Smooth muscle cell (in vitro differentiated cells): ENCODE data around the gene NXPH1. TPM values are rescaled to one million over a fixed set of nuclear protein-coding genes. Genes with fewer than 3 reads are reported as not detected.
A peak's percentile ranks its signal among the peaks of the same experiment; 100 is the strongest.

Experiments
- DNase-seq: peaks from one replicate; lab custom pipeline; 2025; ENCODE audit not compliant: unreplicated experiment; lab: John Stamatoyannopoulos, UW
- H2AFZ ChIP-seq: fragments of 200-600 bp; sonication (generic); 2 replicates; pipeline ENCODE4 v1.6.0; 2016; ENCODE audit warnings: antibody characterized with exemption, low read depth, mild to moderate bottlenecking
- H3F3A ChIP-seq: fragments of 200-600 bp; sonication (generic); 2 replicates; pipeline ENCODE4 v1.6.0; 2017; ENCODE audit warnings: antibody characterized with exemption, low read depth
- H3K27ac ChIP-seq: fragments of 200-600 bp; sonication (generic); 2 replicates; pipeline ENCODE4 v1.5.1; 2016; ENCODE audit warnings: low read depth, mild to moderate bottlenecking
- H3K27me3 ChIP-seq: fragments of 200-600 bp; sonication (generic); 2 replicates; pipeline ENCODE4 v1.6.1; 2016; ENCODE audit warnings: low read depth, mild to moderate bottlenecking
- H3K36me3 ChIP-seq: fragments of 200-600 bp; sonication (generic); 2 replicates; pipeline ENCODE4 v1.5.1; 2016; ENCODE audit warnings: low read depth
- H3K4me1 ChIP-seq: fragments of 200-600 bp; sonication (generic); 2 replicates; pipeline ENCODE4 v1.5.1; 2016; ENCODE audit warnings: low read depth
- H3K4me2 ChIP-seq: fragments of 200-600 bp; sonication (generic); 2 replicates; pipeline ENCODE4 v1.6.0; 2016; ENCODE audit warnings: mild to moderate bottlenecking
- H3K4me3 ChIP-seq: fragments of 200-600 bp; sonication (generic); 2 replicates; pipeline ENCODE4 v1.5.1; 2016; ENCODE audit warnings: mild to moderate bottlenecking
- H3K79me2 ChIP-seq: fragments of 200-600 bp; sonication (generic); 2 replicates; pipeline ENCODE4 v1.6.0; 2016; ENCODE audit warnings: low read depth, mild to moderate bottlenecking
- H3K9ac ChIP-seq: fragments of 200-600 bp; sonication (generic); 2 replicates; pipeline ENCODE4 v1.6.0; 2016; ENCODE audit warnings: low read depth
- H3K9me3 ChIP-seq: fragments of 200-600 bp; sonication (generic); replicated peaks from 2 replicates; pipeline ENCODE4 v1.5.1; 2016; ENCODE audit warnings: low read depth
- H4K20me1 ChIP-seq: fragments of 200-600 bp; sonication (generic); 2 replicates; pipeline ENCODE4 v1.6.0; 2016; ENCODE audit warnings: low read depth
- WGBS: methylation state at CpG from one replicate; pipeline ENCODE4 v1.1.7; 2016; ENCODE audit warnings: low lambda C conversion rate; 5-methylcytosine and 5-hydroxymethylcytosine counted together
- polyA plus RNA-seq: library from polyadenylated mRNA; unstranded; fragments of >200 nt; fragmentation: Nextera tagmentation; extraction: Ambion mirVana; gene quantifications from 2 replicates; pipeline ENCODE4 v1.2.1, GENCODE V29; 2016
- total RNA-seq: library from RNA; depleted of rRNA; stranded (reverse); fragments of >200 nt; gene quantifications from 2 replicates; pipeline ENCODE4 v1.2.3, GENCODE V29; 2014
- TF ChIP-seq, protein P1 (sequence below): fragments of 200-600 bp; sonication (generic); IDR thresholded peaks from 2 replicates; pipeline ENCODE4 v1.5.1; 2017; ENCODE audit warnings: borderline replicate concordance, mild to moderate bottlenecking, antibody characterized with exemption; ENCODE audit not compliant: insufficient read depth, poor library complexity, severe bottlenecking

NXPH1 gene
- total and polyA plus RNA-seq, 2 experiments from 2014 or later = 0.43 to 2.7 TPM

DNA sequence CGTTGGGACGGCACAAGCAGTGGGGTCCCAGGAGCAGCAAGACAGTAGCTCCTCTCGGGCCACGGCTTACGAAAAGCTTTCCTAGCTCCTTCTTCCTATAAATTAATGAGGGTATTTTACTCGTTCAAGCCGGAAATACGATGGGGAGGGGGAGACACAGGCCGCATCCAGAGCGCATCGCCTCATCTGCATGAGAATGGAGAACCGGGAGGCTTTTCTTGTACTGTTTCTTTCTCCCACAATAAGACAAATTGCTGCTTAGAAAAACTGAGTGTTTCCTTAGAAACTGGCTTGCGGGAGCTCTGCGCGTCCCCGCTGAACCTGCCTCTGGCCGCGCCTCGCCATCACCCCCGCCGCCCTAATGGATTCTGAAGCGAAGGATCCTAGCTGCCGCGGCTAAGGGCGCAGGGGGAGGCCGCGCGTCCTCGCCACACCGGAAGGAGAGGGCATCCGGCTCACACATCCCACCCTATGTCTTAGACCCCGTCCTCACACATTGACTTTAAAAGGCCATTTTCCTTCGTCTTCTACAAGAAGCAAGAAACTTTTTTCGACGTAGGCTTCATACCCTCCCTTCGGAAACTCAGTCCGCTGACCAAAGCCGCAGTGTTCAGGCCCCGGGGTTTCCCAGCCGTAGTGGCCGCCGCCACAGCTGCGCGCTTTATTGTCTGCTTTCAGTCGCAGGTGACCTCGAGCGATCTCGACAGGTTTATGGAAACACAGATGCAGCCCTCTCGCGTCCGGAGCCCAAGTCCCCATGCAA, 8.8 kb downstream of the NXPH1 start:
- no peak overlapping the region for H3K27ac ChIP-seq
- DNase-seq = no peak
- 3% methylated on average over 51 of the region's 51 CpGs for WGBS
- TF ChIP-seq, protein P1, sequence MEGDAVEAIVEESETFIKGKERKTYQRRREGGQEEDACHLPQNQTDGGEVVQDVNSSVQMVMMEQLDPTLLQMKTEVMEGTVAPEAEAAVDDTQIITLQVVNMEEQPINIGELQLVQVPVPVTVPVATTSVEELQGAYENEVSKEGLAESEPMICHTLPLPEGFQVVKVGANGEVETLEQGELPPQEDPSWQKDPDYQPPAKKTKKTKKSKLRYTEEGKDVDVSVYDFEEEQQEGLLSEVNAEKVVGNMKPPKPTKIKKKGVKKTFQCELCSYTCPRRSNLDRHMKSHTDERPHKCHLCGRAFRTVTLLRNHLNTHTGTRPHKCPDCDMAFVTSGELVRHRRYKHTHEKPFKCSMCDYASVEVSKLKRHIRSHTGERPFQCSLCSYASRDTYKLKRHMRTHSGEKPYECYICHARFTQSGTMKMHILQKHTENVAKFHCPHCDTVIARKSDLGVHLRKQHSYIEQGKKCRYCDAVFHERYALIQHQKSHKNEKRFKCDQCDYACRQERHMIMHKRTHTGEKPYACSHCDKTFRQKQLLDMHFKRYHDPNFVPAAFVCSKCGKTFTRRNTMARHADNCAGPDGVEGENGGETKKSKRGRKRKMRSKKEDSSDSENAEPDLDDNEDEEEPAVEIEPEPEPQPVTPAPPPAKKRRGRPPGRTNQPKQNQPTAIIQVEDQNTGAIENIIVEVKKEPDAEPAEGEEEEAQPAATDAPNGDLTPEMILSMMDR = no peak
- no peak overlapping the region for H2AFZ ChIP-seq
- H3K27me3 ChIP-seq = peaks cover 90% of the 10 kb centered on the region
- no peaks in the 10 kb centered on the region for H4K20me1 ChIP-seq
- H3K9ac ChIP-seq = no peak overlapping the region
- no peaks in the 10 kb centered on the region for H3K36me3 ChIP-seq
- no peaks in the 10 kb centered on the region for H3K79me2 ChIP-seq
- no peaks in the 10 kb centered on the region for H3F3A ChIP-seq
- no peaks in the 10 kb centered on the region for H3K9me3 ChIP-seq
- peak overlapping the region; percentile 44 for H3K4me3 ChIP-seq
- H3K4me1 ChIP-seq = peaks cover 21% of the 10 kb centered on the region
- peak overlapping the region; percentile 76 for H3K4me2 ChIP-seq

- TF ChIP-seq, protein P1 = no peak
- Histone ChIP-seq H3K4me1 (peaks cover 21% of the 10 kb centered on the region), H3F3A (no peaks in the 10 kb centered on the region), H3K9me3 (no peaks in the 10 kb centered on the region), H3K36me3 (no peaks in the 10 kb centered on the region), H3K4me2 (peak overlapping the region; percentile 76), H4K20me1 (no peaks in the 10 kb centered on the region), H3K9ac (no peak overlapping the region), H3K79me2 (no peaks in the 10 kb centered on the region), H3K4me3 (peak overlapping the region; percentile 44), H3K27me3 (peaks cover 83% of the 10 kb centered on the region), H3K27ac (no peak overlapping the region), H2AFZ (no peak overlapping the region)
- whole genome bisulfite sequencing = 1% methylated on average over 40 of the region's 40 CpGs
- DNase-seq = peak; percentile 55
Observed at GRCh38 chr7:8442814-8443304, 9.4 kb downstream of the NXPH1 start.

DNA sequence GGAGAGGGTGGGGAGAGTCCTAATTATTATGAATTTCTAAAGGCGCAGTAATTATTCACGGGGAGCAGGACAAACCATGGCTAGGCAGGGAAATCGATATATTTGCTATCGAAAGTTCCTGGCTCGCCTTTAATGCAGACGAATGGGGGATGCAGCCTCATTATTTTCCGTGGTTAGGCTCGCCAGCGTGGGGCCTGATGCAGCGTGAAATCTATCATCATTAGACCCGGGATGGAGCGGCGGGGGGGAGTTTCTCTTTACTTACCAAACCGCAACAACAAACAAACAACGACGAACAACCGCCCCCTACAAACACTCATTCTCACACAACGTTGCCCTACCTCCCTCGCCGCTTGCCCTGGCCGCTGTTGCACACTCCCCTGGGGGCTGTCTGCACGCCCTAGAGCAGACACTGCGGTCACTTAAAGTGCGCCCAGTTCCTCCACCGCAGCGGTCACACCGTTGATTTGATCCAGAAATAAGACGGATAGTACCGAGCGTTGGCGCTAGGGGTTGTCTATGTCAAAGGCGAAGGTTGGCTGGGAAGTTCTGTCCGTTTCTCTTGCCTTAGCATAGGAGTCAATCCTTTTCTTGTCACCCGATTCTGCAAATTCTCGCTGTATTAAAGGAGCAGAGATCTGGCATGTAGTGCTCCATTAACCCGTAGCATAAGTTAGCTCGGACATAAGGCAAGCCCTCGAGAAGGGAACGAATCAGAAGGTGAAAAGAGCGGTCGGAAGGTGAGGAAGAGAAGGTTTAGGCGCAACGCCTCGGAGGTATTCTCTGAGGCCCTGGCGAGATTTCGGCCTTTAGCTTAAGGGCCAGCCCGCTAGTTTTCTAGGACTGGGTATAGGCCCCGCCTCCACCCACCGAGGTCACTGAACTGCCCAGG, 10.4 kb downstream of the NXPH1 start:
- Histone ChIP-seq H4K20me1 (no peaks in the 10 kb centered on the region), H3F3A (no peaks in the 10 kb centered on the region), H3K4me2 (peak overlapping the region; percentile 76), H3K9ac (no peak overlapping the region), H3K4me1 (peaks cover 21% of the 10 kb centered on the region), H3K4me3 (peak overlapping the region; percentile 44), H3K36me3 (no peaks in the 10 kb centered on the region), H3K27me3 (peaks cover 75% of the 10 kb centered on the region), H3K79me2 (no peaks in the 10 kb centered on the region), H2AFZ (no peak overlapping the region), H3K9me3 (no peaks in the 10 kb centered on the region), H3K27ac (no peak overlapping the region)
- 8% methylated on average over 49 of the region's 49 CpGs for WGBS
- TF ChIP-seq, protein P1 = peak; percentile 23
- DNase-seq = no peak
